ENCODE data around the gene COPS7A. TPM values are rescaled to one million over a fixed set of nuclear protein-coding genes. Genes with fewer than 3 reads are reported as not detected.

COPS7A gene, protein sequence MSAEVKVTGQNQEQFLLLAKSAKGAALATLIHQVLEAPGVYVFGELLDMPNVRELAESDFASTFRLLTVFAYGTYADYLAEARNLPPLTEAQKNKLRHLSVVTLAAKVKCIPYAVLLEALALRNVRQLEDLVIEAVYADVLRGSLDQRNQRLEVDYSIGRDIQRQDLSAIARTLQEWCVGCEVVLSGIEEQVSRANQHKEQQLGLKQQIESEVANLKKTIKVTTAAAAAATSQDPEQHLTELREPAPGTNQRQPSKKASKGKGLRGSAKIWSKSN
- total RNA-seq: 83.2 and 106 TPM in 2 replicates

DNA sequence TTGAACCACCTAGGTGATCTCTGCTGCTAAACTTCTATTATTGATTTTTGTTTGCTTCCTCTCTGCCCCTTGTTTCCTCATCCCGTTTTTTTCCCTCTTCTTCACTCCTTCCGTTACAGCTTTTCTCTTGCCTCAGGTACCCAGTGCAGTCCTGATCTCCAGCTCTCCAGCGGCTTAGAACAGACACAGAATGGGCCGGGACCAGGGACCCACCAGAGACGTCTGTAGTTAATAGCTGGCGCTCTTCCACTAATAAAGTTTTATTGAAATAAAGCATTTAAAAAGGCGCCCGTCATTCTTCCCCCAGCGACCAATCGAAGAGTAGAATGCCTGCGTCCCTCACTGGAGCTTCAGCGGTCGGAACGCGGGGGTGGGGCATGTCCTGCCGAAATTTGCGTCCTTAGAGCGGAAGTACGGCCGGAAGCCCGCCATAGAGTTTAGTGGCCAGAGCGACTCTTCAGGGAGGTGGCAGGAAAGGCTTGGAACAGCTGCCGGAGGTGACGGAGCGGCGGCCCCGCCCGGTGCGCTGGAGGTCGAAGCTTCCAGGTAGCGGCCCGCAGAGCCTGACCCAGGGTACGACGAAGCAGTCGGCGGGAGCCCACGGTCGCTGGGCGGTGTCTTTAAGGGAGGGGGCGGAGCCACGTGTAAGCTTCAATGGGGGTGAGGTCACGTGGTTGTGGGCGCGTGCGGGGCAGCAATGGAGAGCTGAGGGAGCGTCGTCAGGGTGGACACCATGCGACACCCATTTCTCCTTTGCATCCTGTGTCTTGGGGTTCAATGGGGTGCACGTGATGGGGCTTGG is at the start of gene COPS7A:
Gene COPS7A, plus strand, starts transcription at position 440 of the 802 bp plus-strand sequence. CDS start 611 bp downstream, outside the sequence.

DNA sequence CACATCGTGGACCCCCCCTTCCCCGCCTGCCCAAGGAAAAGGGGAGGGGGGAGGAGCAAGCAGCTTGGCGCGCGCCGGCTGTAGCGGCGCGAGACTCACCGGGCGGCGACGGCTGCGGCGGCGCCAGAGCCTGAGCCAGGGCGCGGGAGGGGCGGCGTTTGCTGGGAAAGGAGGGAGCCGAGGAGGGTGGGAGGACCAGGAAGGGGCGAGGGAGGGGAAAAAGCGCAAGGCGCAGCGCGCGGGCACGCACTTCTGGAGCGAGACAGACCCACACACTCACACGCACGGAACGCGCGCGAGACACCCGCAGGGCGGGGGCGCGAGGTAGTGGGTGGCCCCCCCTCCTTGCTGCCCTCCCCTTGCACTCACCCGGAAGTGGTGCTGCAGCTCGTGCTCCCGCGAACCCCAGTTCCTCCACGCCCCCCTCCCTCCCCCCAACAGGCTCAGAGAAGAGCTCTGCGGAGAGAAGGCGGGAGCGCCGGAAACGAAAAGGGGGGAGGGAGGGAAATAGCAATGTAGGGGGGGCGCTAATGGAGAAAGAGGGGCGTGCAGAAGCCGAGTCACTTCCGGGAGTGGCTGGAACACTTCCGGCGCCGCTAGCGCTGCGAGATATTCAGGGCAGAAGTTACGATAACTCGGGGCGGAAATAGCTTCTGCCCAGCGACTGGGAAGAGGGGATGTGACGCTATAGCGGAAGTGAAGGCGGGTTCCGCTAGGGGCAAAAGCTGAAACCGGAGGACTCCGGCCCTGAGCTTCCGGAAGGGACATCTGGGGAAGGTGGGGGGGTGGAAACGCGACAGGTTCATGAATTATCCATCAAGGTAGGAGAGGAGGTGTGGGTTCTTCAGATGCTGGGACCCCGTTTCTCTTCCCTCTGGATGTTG is 34.6 kb upstream of the COPS7A start, which contains the start of gene ZNF384:
Gene ZNF384, minus strand, starts transcription at position 377 of the 884 bp plus-strand sequence. CDS start 9,855 bp downstream, outside the sequence.

DNA sequence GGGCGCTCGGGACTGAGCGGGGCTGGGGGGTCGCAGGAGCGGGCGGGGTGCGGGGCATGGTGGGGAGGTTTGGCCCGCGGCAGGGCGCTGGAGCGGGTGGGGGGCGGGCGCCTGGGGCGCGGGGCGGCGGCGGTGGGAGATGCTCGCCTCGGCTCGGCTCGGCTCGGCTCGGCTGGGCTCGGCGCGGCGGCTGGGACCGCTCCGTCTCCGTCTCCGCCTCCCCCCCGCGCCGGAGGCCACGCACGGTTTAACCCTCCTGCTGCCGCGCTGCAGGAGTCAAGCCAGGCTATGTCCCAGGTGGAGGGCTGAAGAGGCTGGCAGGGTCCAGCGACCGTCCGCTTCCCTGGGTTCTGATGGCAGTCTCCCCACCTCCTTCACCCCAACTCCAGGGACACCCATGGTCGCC is 23.2 kb upstream of the COPS7A start, which contains the start of gene PIANP:
Gene PIANP, minus strand, starts transcription at position 170 of the 406 bp plus-strand sequence. CDS start 2,754 bp downstream, outside the sequence.

DNA sequence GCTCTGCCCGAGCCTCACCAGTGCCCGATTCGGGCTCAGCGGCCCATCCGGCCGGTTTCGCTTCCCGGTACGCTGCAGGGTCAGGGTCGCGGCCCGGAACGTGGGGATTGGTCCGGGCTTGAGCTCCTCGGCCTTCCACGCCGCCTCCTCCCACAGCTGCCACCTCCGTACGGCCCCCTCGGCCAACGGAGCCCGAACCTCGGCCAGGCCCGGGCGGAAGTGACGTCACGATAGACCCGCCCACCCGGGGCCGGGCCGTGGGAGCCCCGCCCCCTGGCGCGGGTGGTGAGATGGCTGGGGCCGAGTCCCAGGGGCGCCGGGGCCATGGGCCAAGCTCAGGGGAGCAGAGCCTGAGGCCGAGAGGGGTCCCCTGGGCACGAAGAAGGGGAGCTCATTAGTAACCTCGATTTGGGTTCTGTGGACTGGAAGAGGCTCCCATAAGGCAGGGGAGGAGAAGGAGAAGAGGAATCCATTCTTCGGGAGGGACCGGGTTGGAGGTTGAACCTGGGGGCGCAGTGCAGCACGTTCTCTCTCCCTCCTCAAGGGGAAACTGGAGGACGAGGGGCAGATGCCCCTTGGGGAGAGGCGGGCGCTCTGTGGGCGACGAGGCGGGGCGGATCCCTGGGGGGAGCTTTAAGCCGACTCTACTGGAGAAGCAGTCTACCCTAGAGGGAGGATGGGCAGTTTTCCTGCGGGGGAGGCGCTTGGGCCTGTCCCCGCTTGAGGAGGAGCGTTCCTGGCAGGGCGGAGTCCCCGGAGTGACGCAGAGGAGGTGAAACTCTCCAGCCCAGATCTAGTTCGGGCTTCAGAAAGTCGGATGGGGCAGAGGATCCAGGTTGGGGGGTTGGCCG is 29.3 kb downstream of the COPS7A start, which contains the start of gene MLF2:
Gene MLF2, minus strand, starts transcription at position 221 of the 851 bp plus-strand sequence. CDS start 807 bp downstream, outside the sequence.

DNA sequence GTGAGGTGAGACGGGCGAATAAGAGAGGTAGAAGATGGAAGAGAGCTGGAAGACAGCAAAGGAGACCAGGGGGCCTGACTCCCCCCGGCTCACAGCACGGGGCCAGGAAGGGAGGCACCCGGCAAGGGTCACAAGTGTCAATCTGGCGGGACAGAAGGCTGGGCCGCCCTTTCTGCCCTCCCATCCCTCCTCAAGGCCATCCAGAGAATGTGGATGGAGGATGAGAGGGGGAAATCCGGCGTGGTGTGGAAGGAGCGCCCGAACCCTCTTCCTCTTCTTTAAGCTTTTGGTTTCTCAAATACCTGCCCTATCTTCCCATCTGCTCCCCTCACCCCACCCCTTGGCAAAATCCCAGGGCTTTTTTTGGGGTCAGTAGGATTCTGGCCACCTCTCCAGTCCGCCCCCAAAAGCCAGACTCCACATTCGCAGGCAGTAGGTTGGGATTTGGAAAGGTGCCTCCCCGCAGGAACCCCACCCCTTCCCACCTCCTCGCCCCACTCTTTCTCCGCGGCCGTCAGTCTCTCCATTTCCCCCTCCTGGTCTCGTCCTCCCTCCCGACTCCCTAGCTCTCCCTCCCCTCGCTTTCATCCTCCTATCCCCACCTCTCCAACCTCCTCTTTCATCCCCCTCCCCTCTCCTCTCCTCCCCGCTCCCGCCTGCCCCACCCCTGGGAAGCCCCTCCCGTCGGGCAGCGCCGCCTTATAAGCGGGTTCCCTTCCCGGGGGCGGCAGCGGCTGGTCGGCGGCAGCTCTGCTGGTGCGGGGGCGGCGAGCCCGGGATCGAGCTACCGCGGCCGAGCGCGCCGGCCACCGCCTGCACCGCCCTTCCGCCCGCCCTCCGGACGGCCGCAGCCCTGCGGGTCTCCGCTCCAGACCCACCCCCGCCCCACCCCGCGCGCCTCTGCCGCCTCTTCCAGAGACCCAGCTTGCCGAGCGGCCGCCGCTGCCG is 42.1 kb downstream of the COPS7A start, which contains the start of gene PTMS:
Gene PTMS, plus strand, starts transcription at position 730 of the 948 bp plus-strand sequence. CDS start 343 bp downstream, outside the sequence.

DNA sequence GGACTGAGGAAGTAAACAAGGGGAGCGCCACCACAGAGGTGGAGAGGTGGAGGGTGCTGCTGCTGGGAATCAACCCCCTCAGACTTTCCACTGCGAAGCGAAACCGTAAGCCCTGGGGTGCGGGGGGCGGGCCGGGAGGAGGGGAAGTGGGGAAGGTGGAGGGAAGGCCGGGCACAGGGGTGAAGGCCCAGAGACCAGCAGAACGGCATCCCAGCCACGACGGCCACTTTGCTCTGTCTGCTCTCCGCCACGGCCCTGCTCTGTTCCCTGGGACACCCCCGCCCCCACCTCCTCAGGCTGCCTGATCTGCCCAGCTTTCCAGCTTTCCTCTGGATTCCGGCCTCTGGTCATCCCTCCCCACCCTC is 48.5 kb downstream of the COPS7A start, which contains the start of gene LAG3:
Gene LAG3, plus strand, starts transcription at position 190 of the 365 bp plus-strand sequence. CDS start 333 bp downstream, outside the sequence.

Other genes with a start within 250 kb of the COPS7A start
- 110 and 136 TPM in 2 replicates for gene MRPL51, start 230.8 kb upstream of the COPS7A start, total RNA-seq
- 38.5 and 101 TPM in 2 replicates for gene NCAPD2, start 229.9 kb upstream of the COPS7A start, total RNA-seq
- gene GAPDH, start 189.5 kb upstream of the COPS7A start, total RNA-seq: 10,148 and 10,314 TPM in 2 replicates
- 21.7 and 22.2 TPM in 2 replicates for gene IFFO1, start 168.0 kb upstream of the COPS7A start, total RNA-seq
- gene NOP2, start 155.8 kb upstream of the COPS7A start, total RNA-seq: 14.4 and 20.0 TPM in 2 replicates
- gene CHD4, start 116.7 kb upstream of the COPS7A start, total RNA-seq: 255 and 275 TPM in 2 replicates
- not detected in 2 replicates for gene LPAR5, start 88.1 kb upstream of the COPS7A start, total RNA-seq
- gene ACRBP, start 76.6 kb upstream of the COPS7A start, total RNA-seq: 0.29 and 0.50 TPM in 2 replicates
- 39.7 and 53.5 TPM in 2 replicates for gene ING4, start 60.9 kb upstream of the COPS7A start, total RNA-seq
- 12.7 and 13.2 TPM in 2 replicates for gene ZNF384, start 34.7 kb upstream of the COPS7A start, total RNA-seq
- 0.33 and 1.0 TPM in 2 replicates for gene PIANP, start 23.2 kb upstream of the COPS7A start, total RNA-seq
- 178 and 182 TPM in 2 replicates for gene MLF2, start 29.1 kb downstream of the COPS7A start, total RNA-seq
- 39.2 and 99.2 TPM in 2 replicates for gene PTMS, start 42.3 kb downstream of the COPS7A start, total RNA-seq
- gene LAG3, start 48.5 kb downstream of the COPS7A start, total RNA-seq: 0.15 and 0.17 TPM in 2 replicates
- gene CD4, start 65.5 kb downstream of the COPS7A start, total RNA-seq: 0.15 and 2.2 TPM in 2 replicates
- 6.1 and 6.8 TPM in 2 replicates for gene GPR162, start 97.8 kb downstream of the COPS7A start, total RNA-seq
- 121 and 150 TPM in 2 replicates for gene P3H3, start 104.4 kb downstream of the COPS7A start, total RNA-seq
- 1.7 and 2.9 TPM in 2 replicates for gene GNB3, start 116.9 kb downstream of the COPS7A start, total RNA-seq
- gene CDCA3, start 127.2 kb downstream of the COPS7A start, total RNA-seq: 3.3 and 25.9 TPM in 2 replicates
- gene USP5, start 128.1 kb downstream of the COPS7A start, total RNA-seq: 97.8 and 134 TPM in 2 replicates
- 1,080 and 1,447 TPM in 2 replicates for gene TPI1, start 143.5 kb downstream of the COPS7A start, total RNA-seq
- gene SPSB2, start 149.3 kb downstream of the COPS7A start, total RNA-seq: 6.3 and 14.1 TPM in 2 replicates
- gene LRRC23, start 180.8 kb downstream of the COPS7A start, total RNA-seq: 13.2 and 14.9 TPM in 2 replicates
- gene ENO2, start 190.5 kb downstream of the COPS7A start, total RNA-seq: 20.1 and 29.3 TPM in 2 replicates
- gene ATN1, start 203.9 kb downstream of the COPS7A start, total RNA-seq: 16.9 and 31.9 TPM in 2 replicates
- not detected in 2 replicates for gene RNU7-1, start 219.8 kb downstream of the COPS7A start, total RNA-seq
- gene C12orf57, start 220.0 kb downstream of the COPS7A start, total RNA-seq: 61.5 and 94.6 TPM in 2 replicates
- under 0.01 TPM in 1 of 2 replicates, not detected in the other for gene PTPN6, start 227.3 kb downstream of the COPS7A start, total RNA-seq
- gene PHB2, start 246.6 kb downstream of the COPS7A start, total RNA-seq: 176 and 184 TPM in 2 replicates
- 35.2 and 55.0 TPM in 2 replicates for gene EMG1, start 246.9 kb downstream of the COPS7A start, total RNA-seq

Data from smooth muscle cell of trachea (primary cell).